Dendritic cell treated with granulocyte-macrophage colony-stimulating factor and Interleukin-4, amounts not matched to agents 40 ng/mL and 50 ng/mL, for 4 days (primary cell): ENCODE results near the gene CRIP1.
A peak's percentile ranks its signal among the peaks of the same experiment; 100 is the strongest.

Source experiments
- H3K27ac Mint-ChIP-seq: one replicate; pipeline ENCODE4 v1.8.0; 2022; ENCODE audit warnings: mild to moderate bottlenecking, mixed read lengths
- H3K27me3 Mint-ChIP-seq: one replicate; pipeline ENCODE4 v1.8.0; 2022; ENCODE audit warnings: mild to moderate bottlenecking, mixed read lengths
- H3K36me3 Mint-ChIP-seq: one replicate; pipeline ENCODE4 v1.8.0; 2022; ENCODE audit warnings: low read depth, mixed read lengths
- H3K4me1 Mint-ChIP-seq: one replicate; pipeline ENCODE4 v1.8.0; 2022; ENCODE audit warnings: low read depth, mixed read lengths
- H3K4me3 Mint-ChIP-seq: one replicate; pipeline ENCODE4 v1.8.0; 2022; ENCODE audit warnings: mild to moderate bottlenecking, moderate library complexity, mixed read lengths
- H3K9me3 Mint-ChIP-seq: one replicate; pipeline ENCODE4 v1.8.0; 2022; ENCODE audit warnings: mixed read lengths
- intact Hi-C: fragments of 100-400 bp; cut with micrococcal nuclease; formaldehyde crosslinking; loops from one replicate; pipeline ENCODE4 v1.15.0; 2022

Gene CRIP1

DNA sequence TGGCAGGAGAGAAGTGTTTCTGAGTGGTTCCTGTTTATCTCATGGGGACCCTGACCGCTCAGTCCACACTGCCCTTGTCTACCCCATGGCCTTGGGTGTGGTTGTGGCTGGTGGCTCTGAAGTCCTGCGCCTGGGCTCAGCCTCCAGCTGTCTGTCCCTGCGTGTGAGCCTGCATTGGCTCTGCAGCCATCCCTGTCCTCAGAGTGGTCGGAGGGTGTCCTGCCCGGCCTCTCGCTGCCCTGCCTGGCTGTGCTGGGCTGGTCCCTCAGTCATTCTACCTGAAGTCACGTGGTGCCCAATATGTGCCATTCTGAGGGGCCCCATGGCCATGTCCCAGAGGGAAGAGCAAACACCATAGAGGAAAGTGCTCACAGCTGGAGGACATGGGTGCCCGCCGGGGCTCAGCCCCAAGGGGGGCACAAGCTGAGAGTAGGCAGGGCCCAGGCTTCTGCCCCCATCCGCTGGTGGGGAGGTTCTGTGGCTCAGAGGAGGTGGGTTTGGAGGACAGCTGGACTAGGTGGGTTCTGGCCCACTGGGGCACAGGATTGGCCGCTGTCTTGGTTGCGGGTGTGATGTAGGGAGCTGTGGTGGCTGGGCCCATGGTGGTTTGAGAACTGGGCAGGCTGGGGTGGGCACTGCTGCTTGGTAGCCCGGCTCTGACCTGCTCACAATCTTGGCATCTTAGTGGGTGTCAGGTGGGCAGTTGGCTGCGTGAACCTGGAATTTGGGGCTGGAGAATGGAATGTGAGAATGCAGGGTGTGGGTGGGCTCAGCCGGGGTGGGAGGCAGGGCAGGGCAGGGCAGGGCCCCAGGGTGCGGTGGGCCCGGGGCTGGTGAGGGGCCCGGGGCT lies 16.0 kb downstream of the CRIP1 start:
- H3K9me3 Mint-ChIP-seq = no peaks in the 10 kb centered on the region
- peaks cover 25% of the 10 kb centered on the region for H3K27me3 Mint-ChIP-seq
- H3K4me3 Mint-ChIP-seq = no peak overlapping the region
- intact Hi-C loops = no loop called here
- no peak overlapping the region for H3K27ac Mint-ChIP-seq
- peaks cover 15% of the 10 kb centered on the region for H3K36me3 Mint-ChIP-seq
- H3K4me1 Mint-ChIP-seq = no peaks in the 10 kb centered on the region

DNA sequence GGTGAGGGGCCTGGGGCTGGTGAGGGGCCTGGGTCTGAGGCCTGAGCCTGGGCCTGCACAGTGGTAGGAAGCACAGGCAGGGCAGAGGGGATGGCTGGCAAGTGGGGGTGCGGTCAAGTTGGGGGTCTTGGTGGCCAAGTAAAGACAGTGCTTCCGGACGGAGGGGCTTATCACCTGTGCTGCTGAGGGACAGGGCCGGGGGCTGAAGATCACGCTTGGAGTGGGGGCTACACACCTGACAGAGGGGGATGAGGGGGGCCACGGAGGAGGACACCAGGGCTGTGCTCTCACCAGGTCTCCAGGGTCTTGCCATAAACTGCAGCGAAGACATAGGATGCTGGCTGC lies 16.6 kb downstream of the CRIP1 start:
- H3K27ac Mint-ChIP-seq = no peak overlapping the region

GRCh38 chr14:105503935-105504692 lies 17.4 kb downstream of the CRIP1 start:
- Mint-ChIP-seq H3K36me3 (peaks cover 1% of the 10 kb centered on the region), H3K27me3 (peaks cover 35% of the 10 kb centered on the region), H3K27ac (no peak overlapping the region), H3K4me3 (no peak overlapping the region), H3K4me1 (no peaks in the 10 kb centered on the region), H3K9me3 (no peaks in the 10 kb centered on the region)
- intact Hi-C loops = no loop called here

More for the DNA sequence above, 16.6 kb downstream of the CRIP1 start:
- Mint-ChIP-seq H3K27me3 (peaks cover 29% of the 10 kb centered on the region), H3K9me3 (no peaks in the 10 kb centered on the region), H3K36me3 (peaks cover 10% of the 10 kb centered on the region), H3K4me1 (no peaks in the 10 kb centered on the region), H3K4me3 (no peak overlapping the region)
- intact Hi-C loops = no loop called here

GRCh38 chr14:105505101-105505500 lies 18.4 kb downstream of the CRIP1 start:
- Mint-ChIP-seq H3K9me3 (no peaks in the 10 kb centered on the region), H3K4me3 (no peak overlapping the region), H3K36me3 (no peaks in the 10 kb centered on the region), H3K27me3 (peaks cover 40% of the 10 kb centered on the region), H3K27ac (no peak overlapping the region), H3K4me1 (no peaks in the 10 kb centered on the region)
- intact Hi-C loops = no loop called here

DNA sequence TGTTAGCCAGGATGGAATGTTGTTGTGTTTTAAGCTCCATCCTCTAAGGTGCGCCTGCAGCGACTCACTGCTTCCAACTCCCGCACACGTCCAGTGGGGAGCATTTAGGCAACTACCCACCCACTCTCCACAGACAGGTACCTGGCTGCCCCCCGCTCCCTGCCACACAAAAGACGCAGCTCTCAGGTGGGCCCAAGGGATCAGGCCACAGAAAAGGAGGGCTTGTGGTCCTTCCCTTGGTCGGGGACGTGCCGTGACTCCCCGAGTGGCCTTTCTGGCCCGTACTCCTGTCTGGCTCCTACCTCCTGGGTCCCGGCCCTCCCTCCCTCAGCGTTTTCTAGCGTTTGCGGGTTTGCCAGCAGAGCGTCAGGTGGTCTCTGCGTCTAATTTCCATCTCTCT lies 20.6 kb downstream of the CRIP1 start:
- no peaks in the 10 kb centered on the region for H3K36me3 Mint-ChIP-seq
- H3K4me3 Mint-ChIP-seq = no peak overlapping the region
- peaks cover 53% of the 10 kb centered on the region for H3K27me3 Mint-ChIP-seq
- intact Hi-C loops = no loop called here
- H3K9me3 Mint-ChIP-seq = no peaks in the 10 kb centered on the region
- no peaks in the 10 kb centered on the region for H3K4me1 Mint-ChIP-seq
- no peak overlapping the region for H3K27ac Mint-ChIP-seq

- Mint-ChIP-seq H3K9me3 (no peaks in the 10 kb centered on the region), H3K4me3 (no peak overlapping the region)
Measured at GRCh38 chr14:105508069-105508468, 21.4 kb downstream of the CRIP1 start.

GRCh38 chr14:105508601-105509000 lies 21.9 kb downstream of the CRIP1 start:
- H3K4me3 Mint-ChIP-seq = no peak overlapping the region
- H3K27ac Mint-ChIP-seq = no peak overlapping the region
- no peaks in the 10 kb centered on the region for H3K36me3 Mint-ChIP-seq
- peaks cover 48% of the 10 kb centered on the region for H3K27me3 Mint-ChIP-seq
- intact Hi-C loops = no loop called here
- H3K9me3 Mint-ChIP-seq = no peaks in the 10 kb centered on the region
- H3K4me1 Mint-ChIP-seq = no peaks in the 10 kb centered on the region

More at GRCh38 chr14:105508069-105508468, 21.4 kb downstream of the CRIP1 start:
- H3K4me1 Mint-ChIP-seq = no peaks in the 10 kb centered on the region
- no peak overlapping the region for H3K27ac Mint-ChIP-seq
- H3K27me3 Mint-ChIP-seq = peaks cover 48% of the 10 kb centered on the region
- no peaks in the 10 kb centered on the region for H3K36me3 Mint-ChIP-seq
- intact Hi-C loops = no loop called here

- Mint-ChIP-seq H3K4me3 (no peak overlapping the region), H3K27ac (no peak overlapping the region), H3K36me3 (no peaks in the 10 kb centered on the region), H3K27me3 (peaks cover 60% of the 10 kb centered on the region), H3K9me3 (peaks cover 6% of the 10 kb centered on the region), H3K4me1 (no peaks in the 10 kb centered on the region)
- intact Hi-C loops = no loop called here
Measured at GRCh38 chr14:105517096-105517495, 30.4 kb downstream of the CRIP1 start.

DNA sequence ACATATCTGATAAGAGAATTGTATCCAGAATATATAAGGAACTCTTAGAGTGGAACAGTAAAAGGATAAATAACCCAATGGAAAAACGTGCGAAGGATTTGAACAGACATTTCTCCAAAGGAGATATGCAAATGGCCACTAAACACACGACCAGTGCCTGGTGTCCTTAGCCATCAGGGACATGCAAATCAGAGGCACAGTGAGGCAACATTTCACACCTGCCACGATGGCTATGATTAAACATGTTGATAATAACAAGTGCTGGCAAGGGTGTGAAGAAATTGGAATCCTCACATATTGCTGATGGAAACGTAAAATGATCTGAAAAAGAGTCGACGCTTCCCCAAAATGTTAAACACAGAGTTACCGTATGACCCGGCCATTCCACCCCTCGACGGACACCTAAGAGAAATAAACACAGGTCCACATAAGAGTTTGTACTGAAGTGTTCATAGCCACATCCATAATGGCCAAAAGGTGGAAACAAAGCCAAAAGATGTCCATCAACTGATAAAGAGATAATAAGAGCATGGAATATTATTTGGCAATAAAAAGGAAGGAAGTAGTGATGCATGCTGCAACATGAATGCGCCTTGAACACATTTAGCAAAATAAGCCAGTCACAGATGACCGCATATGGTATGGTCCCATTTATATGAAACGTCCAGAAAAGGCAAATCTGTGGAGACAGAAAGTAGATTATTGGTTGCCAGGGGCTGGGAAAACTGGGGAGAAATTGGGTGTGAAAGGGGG lies 33.4 kb downstream of the CRIP1 start:
- Mint-ChIP-seq H3K4me1 (no peaks in the 10 kb centered on the region), H3K27me3 (peaks cover 78% of the 10 kb centered on the region), H3K36me3 (no peaks in the 10 kb centered on the region), H3K27ac (no peak overlapping the region), H3K4me3 (no peak overlapping the region), H3K9me3 (peaks cover 6% of the 10 kb centered on the region)
- intact Hi-C loops = no loop called here

GRCh38 chr14:105525326-105525725 lies 38.6 kb downstream of the CRIP1 start:
- H3K4me1 Mint-ChIP-seq = peaks cover 21% of the 10 kb centered on the region
- no peak overlapping the region for H3K4me3 Mint-ChIP-seq
- H3K27me3 Mint-ChIP-seq = peaks cover 74% of the 10 kb centered on the region
- H3K27ac Mint-ChIP-seq = no peak overlapping the region
- H3K36me3 Mint-ChIP-seq = no peaks in the 10 kb centered on the region
- H3K9me3 Mint-ChIP-seq = no peaks in the 10 kb centered on the region
- intact Hi-C loops = loop anchor here (5.0 kb wide), 2 partner anchors 33 to 433 kb away; partner anchors contain the start of gene TEDC1

GRCh38 chr14:105525861-105526775 lies 39.4 kb downstream of the CRIP1 start, which contains the start of gene TMEM121:
Gene TMEM121, plus strand, starts transcription at chr14:105526583. Its CDS starts 2,252 bp downstream, at chr14:105528835.
- peak within 1 kb of the TSS; percentile 69 for H3K4me3 Mint-ChIP-seq

GRCh38 chr14:105526776-105527380 lies 40.2 kb downstream of the CRIP1 start:
- Mint-ChIP-seq H3K36me3 (no peaks in the 10 kb centered on the region), H3K9me3 (no peaks in the 10 kb centered on the region), H3K27ac (no peak overlapping the region), H3K4me3 (peak overlapping the region; percentile 69), H3K4me1 (peaks cover 21% of the 10 kb centered on the region), H3K27me3 (peaks cover 79% of the 10 kb centered on the region)
- intact Hi-C loops = loop anchor here (5.0 kb wide), 2 partner anchors 35 to 435 kb away; partner anchors contain the start of gene TEDC1

More at GRCh38 chr14:105525861-105526775, 39.4 kb downstream of the CRIP1 start, which contains the start of gene TMEM121:
- intact Hi-C loops = loop anchor here (5.0 kb wide), 2 partner anchors 34 to 434 kb away; partner anchors contain the start of gene TEDC1
- Mint-ChIP-seq H3K9me3 (no peaks in the 10 kb centered on the region), H3K4me1 (peaks cover 21% of the 10 kb centered on the region), H3K27ac (no peak within 1 kb of the TSS), H3K36me3 (no peaks in the 10 kb centered on the region), H3K27me3 (peaks cover 80% of the 10 kb centered on the region)
